Large intestine (tissue), 3 donors: Measurements from ENCODE around the gene PCDHGB1. TPM values are rescaled to one million over a fixed set of nuclear protein-coding genes. Genes with fewer than 3 reads are reported as not detected.
"Not testable (repeated sequence)": the region's sequence is repeated elsewhere in the genome, so short reads cannot be mapped to it uniquely, and the experiment has no call there.

ENCODE experiments used
- DNase-seq, 2 donors: peaks; one replicate each; pipeline versions ENCODE4 v3.0.0 to v3.0.0-alpha.2; 2013
- H3K27ac ChIP-seq: one replicate; pipeline ENCODE4 v1.5.1; 2013; ENCODE audit warnings: low read length
- H3K27me3 ChIP-seq: 2 replicates; pipeline ENCODE4 v1.6.1; 2013; ENCODE audit warnings: low read length; ENCODE audit not compliant: control insufficient read depth, insufficient read depth
- H3K36me3 ChIP-seq: 2 replicates; pipeline ENCODE4 v1.6.1; 2013; ENCODE audit warnings: low read length; ENCODE audit not compliant: control insufficient read depth, insufficient read depth
- H3K4me1 ChIP-seq: one replicate; pipeline ENCODE4 v1.6.1; 2013; ENCODE audit warnings: low read length; ENCODE audit not compliant: control insufficient read depth, insufficient read depth
- H3K4me3 ChIP-seq: one replicate; pipeline ENCODE4 v1.5.1; 2013; ENCODE audit warnings: low read length
- H3K9me3 ChIP-seq: one replicate; pipeline ENCODE4 v1.6.1; 2013; ENCODE audit warnings: mild to moderate bottlenecking, low read depth, low read length, moderate library complexity; ENCODE audit not compliant: control insufficient read depth
- WGBS: methylation state at CpG from one replicate; pipeline ENCODE4 v1.1.5; 2013; ENCODE audit warnings: low lambda C conversion rate; ENCODE audit not compliant: insufficient coverage; 5-methylcytosine and 5-hydroxymethylcytosine counted together
- polyA plus RNA-seq: library from polyadenylated mRNA; unstranded; fragments of 120-200 nt; gene quantifications from one replicate; pipeline ENCODE4 v1.2.1, GENCODE V29; 2013

The PCDHGB1 gene
- polyA plus RNA-seq, 1 donor: 0.52 TPM

DNA sequence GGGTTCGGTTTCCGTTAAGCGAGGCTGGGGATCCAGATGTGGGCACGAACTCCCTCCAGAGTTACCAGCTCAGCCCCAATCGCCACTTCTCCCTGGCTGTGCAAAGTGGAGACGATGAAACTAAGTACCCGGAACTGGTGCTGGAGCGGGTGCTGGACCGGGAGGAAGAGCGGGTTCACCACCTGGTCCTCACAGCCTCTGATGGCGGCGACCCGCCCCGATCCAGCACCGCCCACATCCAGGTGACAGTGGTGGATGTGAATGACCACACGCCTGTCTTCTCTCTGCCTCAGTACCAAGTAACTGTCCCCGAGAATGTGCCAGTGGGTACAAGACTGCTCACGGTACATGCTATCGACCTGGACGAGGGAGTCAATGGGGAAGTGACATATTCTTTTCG lies 33.4 kb downstream of the PCDHGB1 start:
- Histone ChIP-seq H3K9me3 (peaks cover 30% of the 10 kb centered on the region), H3K27me3 (peaks cover 27% of the 10 kb centered on the region), H3K4me3 (no peak overlapping the region), H3K36me3 (no peaks in the 10 kb centered on the region), H3K4me1 (no peaks in the 10 kb centered on the region), H3K27ac (no peak overlapping the region)
- WGBS: no CpG with 5 or more reads among the region's 21 CpGs
- DNase-seq: no peak

- DNase-seq: no peak
- Histone ChIP-seq H3K27me3 (peaks cover 38% of the 10 kb centered on the region), H3K27ac (no peak overlapping the region), H3K36me3 (no peaks in the 10 kb centered on the region), H3K9me3 (peaks cover 41% of the 10 kb centered on the region), H3K4me3 (no peak overlapping the region), H3K4me1 (no peaks in the 10 kb centered on the region)
- WGBS: no CpG with 5 or more reads among the region's 43 CpGs
These were observed 34.8 kb downstream of the PCDHGB1 start for GRCh38 chr5:141384471-141385267.

DNA sequence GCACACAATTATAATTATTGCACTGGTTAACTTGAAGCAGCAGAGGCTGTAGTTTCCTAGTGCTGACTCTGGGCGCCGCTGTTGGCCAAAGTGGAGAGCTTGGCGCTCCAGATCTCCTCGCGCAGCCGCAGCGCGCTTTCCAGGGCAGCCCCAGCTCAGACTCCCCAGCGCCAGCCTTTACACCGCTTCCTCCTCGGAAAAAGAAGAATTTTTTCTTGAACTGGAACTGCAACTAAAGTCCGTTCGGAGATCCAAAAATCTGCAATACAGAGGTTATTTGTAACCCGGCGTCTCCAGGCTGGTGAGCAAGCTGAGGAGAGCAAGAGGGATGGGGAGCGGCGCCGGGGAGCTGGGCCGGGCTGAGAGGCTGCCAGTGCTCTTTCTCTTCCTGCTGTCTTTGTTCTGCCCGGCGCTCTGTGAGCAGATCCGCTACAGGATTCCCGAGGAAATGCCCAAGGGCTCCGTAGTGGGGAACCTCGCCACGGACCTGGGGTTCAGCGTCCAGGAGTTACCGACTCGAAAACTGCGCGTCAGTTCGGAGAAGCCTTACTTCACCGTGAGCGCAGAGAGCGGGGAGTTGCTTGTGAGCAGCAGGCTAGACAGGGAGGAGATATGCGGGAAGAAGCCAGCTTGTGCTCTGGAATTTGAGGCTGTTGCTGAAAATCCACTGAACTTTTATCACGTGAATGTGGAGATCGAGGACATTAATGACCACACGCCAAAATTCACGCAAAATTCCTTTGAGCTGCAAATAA lies 37.8 kb downstream of the PCDHGB1 start, which contains the start of gene PCDHGB4:
Gene PCDHGB4 (plus strand): TSS at position 142 of the 755 bp plus-strand sequence. CDS start 187 bp downstream, at position 329.
- Histone ChIP-seq H3K9me3 (peaks cover 46% of the 10 kb centered on the region), H3K27me3 (peaks cover 42% of the 10 kb centered on the region)
- not testable (repeated sequence) for H3K4me3 ChIP-seq, H3K27ac ChIP-seq, DNase-seq, H3K36me3 ChIP-seq, H3K4me1 ChIP-seq
- WGBS: no CpG with 5 or more reads among the region's 40 CpGs

GRCh38 chr5:141388661-141389060 lies 38.8 kb downstream of the PCDHGB1 start:
- peaks cover 42% of the 10 kb centered on the region for H3K27me3 ChIP-seq
- no peak for DNase-seq
- 42% methylated on average over 3 of the region's 10 CpGs for WGBS

DNA sequence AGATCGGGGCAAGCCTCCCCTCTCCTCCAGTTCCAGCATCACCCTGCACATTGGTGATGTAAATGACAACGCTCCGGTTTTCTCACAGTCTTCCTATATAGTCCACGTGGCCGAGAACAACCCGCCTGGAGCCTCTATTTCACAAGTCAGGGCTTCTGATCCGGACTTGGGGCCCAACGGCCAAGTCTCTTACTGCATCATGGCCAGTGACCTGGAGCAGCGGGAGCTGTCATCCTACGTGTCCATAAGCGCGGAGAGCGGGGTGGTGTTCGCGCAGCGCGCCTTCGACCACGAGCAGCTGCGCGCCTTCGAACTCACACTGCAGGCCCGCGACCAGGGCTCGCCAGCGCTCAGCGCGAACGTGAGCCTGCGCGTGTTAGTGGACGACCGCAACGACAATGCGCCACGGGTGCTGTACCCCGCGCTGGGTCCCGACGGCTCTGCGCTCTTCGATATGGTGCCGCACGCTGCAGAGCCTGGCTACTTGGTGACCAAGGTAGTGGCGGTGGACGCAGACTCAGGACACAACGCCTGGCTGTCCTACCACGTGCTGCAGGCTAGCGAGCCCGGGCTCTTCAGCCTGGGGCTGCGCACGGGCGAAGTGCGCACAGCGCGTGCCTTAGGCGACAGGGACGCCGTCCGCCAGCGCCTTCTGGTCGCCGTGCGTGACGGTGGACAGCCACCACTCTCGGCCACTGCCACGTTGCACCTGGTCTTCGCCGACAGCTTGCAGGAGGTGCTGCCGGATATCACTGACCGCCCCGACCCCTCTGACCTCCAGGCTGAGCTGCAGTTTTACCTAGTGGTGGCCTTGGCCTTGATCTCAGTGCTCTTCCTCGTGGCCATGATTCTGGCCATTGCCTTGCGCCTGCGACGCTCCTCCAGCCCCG lies 39.5 kb downstream of the PCDHGB1 start:
- no CpG with 5 or more reads among the region's 77 CpGs for WGBS
- no peak for DNase-seq
- Histone ChIP-seq H3K36me3 (no peaks in the 10 kb centered on the region), H3K4me1 (no peaks in the 10 kb centered on the region), H3K27me3 (peaks cover 43% of the 10 kb centered on the region), H3K4me3 (no peak overlapping the region), H3K27ac (no peak overlapping the region), H3K9me3 (peaks cover 52% of the 10 kb centered on the region)

More at GRCh38 chr5:141388661-141389060, 38.8 kb downstream of the PCDHGB1 start:
- Histone ChIP-seq H3K27ac (no peak overlapping the region), H3K36me3 (no peaks in the 10 kb centered on the region), H3K4me3 (no peak overlapping the region), H3K9me3 (peaks cover 48% of the 10 kb centered on the region), H3K4me1 (no peaks in the 10 kb centered on the region)

- peaks cover 56% of the 10 kb centered on the region for H3K9me3 ChIP-seq
- WGBS: 36% methylated on average over 2 of the region's 38 CpGs
- H3K36me3 ChIP-seq: no peaks in the 10 kb centered on the region
- H3K27ac ChIP-seq: no peak within 1 kb of the TSS
- no peaks in the 10 kb centered on the region for H3K4me1 ChIP-seq
- peaks cover 41% of the 10 kb centered on the region for H3K27me3 ChIP-seq
- no peak within 1 kb of the TSS for H3K4me3 ChIP-seq
- no peak for DNase-seq
These were observed 42.7 kb downstream of the PCDHGB1 start, which contains the start of gene PCDHGA8 for GRCh38 chr5:141392429-141393198. PCDHGA8 (plus strand) TSS chr5:141392633; CDS start chr5:141392814, 181 bp downstream.

GRCh38 chr5:141393267-141393666 lies 43.4 kb downstream of the PCDHGB1 start:
- no peaks in the 10 kb centered on the region for H3K4me1 ChIP-seq
- no peak overlapping the region for H3K27ac ChIP-seq
- H3K27me3 ChIP-seq: peaks cover 41% of the 10 kb centered on the region
- H3K4me3 ChIP-seq: no peak overlapping the region
- 31% methylated on average over 3 of the region's 21 CpGs for WGBS
- no peak for DNase-seq
- H3K9me3 ChIP-seq: peaks cover 56% of the 10 kb centered on the region
- H3K36me3 ChIP-seq: no peaks in the 10 kb centered on the region

GRCh38 chr5:141394401-141395187 lies 44.7 kb downstream of the PCDHGB1 start:
- H3K36me3 ChIP-seq, DNase-seq, H3K4me1 ChIP-seq, H3K27ac ChIP-seq, H3K4me3 ChIP-seq: not testable (repeated sequence)
- peaks cover 58% of the 10 kb centered on the region for H3K9me3 ChIP-seq
- H3K27me3 ChIP-seq: peaks cover 42% of the 10 kb centered on the region
- no CpG with 5 or more reads among the region's 53 CpGs for WGBS
